A549 (cell line): Measurements from ENCODE around the gene PYGM. TPM values are rescaled to one million over a fixed set of nuclear protein-coding genes. Genes with fewer than 3 reads are reported as not detected.

Source experiments
- ATAC-seq, 2 experiments: fragments of 200-7000 bp in 1 of 2; fragments of >200 bp in 1 of 2; cut with Nextera tagmentation in 1 of 2; cut with Tn5 transposase in 1 of 2; 3 replicates each; pipeline versions ENCODE4 v1.8.0 to v1.9.1; 2018 to 2020; ENCODE audit warnings: mild to moderate bottlenecking in 1 of 2, moderate library complexity in 1 of 2
- CTCF ChIA-PET: fragments of 300-600 bp; sonication (Branson Sonifier 250); formaldehyde crosslinking; extraction: SDS; loops from one replicate; lab custom pipeline; 2021; ENCODE audit warnings: antibody characterized with exemption, inconsistent platforms; lab: Yijun Ruan, JAX
- POLR2A ChIA-PET: fragments of 350-600 bp; formaldehyde crosslinking; extraction: SDS; loops from one replicate; lab custom pipeline; 2021; ENCODE audit warnings: antibody characterized with exemption, inconsistent platforms; lab: Yijun Ruan, JAX
- DNase-seq, 2 experiments: peaks; one replicate each; pipeline versions ENCODE4 v3.0.0 to v3.0.0-alpha.2; 2011 to 2016; ENCODE audit warnings: low read depth in 1 of 2, low spot score in 1 of 2
- FAIRE-seq: peaks from 2 replicates; lab custom pipeline; 2011; peaks lifted over from hg19 to GRCh38; lab: Jason Lieb, UNC
- H3K27ac ChIP-seq, 2 experiments: fragments of >200 bp; sonication (Bioruptor Twin); formaldehyde crosslinking; 3 replicates each; pipeline ENCODE4 v1.5.1; 2016 to 2017
- H3K4me1 ChIP-seq: fragments of >200 bp; sonication (Bioruptor Twin); formaldehyde crosslinking; 3 replicates; pipeline ENCODE4 v1.6.1; 2016
- H3K4me2 ChIP-seq: fragments of >200 bp; sonication (Bioruptor Twin); formaldehyde crosslinking; 3 replicates; pipeline ENCODE4 v1.6.1; 2016
- H3K4me3 ChIP-seq: fragments of >200 bp; sonication (Bioruptor Twin); formaldehyde crosslinking; 3 replicates; pipeline ENCODE4 v1.5.1; 2016
- H3K9me3 ChIP-seq: fragments of >200 bp; sonication (Bioruptor Twin); formaldehyde crosslinking; 3 replicates; pipeline ENCODE4 v1.6.1; 2016
- CBX8 ChIP-seq: fragments of 200-600 bp; sonication (generic); IDR thresholded peaks from 2 replicates; pipeline ENCODE4 v1.6.1; 2016
- CHD4 ChIP-seq: fragments of 200-600 bp; sonication (generic); IDR thresholded peaks from 2 replicates; pipeline ENCODE4 v1.6.1; 2016; ENCODE audit warnings: antibody characterized with exemption, mild to moderate bottlenecking, borderline replicate concordance
- EHF ChIP-seq: fragments of 250-450 bp; sonication (Bioruptor Pico); IDR thresholded peaks from 2 replicates; pipeline ENCODE4 v1.5.0; 2020; ENCODE audit warnings: mild to moderate bottlenecking
- ELK1 ChIP-seq: fragments of 150-350 bp; IDR thresholded peaks from 2 replicates; pipeline ENCODE4 v1.6.1; 2014; ENCODE audit warnings: low read depth, mild to moderate bottlenecking, low read length
- EP300 ChIP-seq, 2 experiments: fragments of >200 bp; sonication (Bioruptor Twin); formaldehyde crosslinking; IDR thresholded peaks; 2 replicates in 1 of 2; 3 replicates in 1 of 2; pipeline ENCODE4 v1.6.1; 2016 to 2017
- GATA3 ChIP-seq: IDR thresholded peaks from 2 replicates; pipeline ENCODE4 v1.6.1; 2012; ENCODE audit warnings: borderline replicate concordance
- JUN ChIP-seq, 2 experiments: fragments of >200 bp; sonication (Bioruptor Twin); formaldehyde crosslinking; IDR thresholded peaks; 2 replicates in 1 of 2; 3 replicates in 1 of 2; pipeline ENCODE4 v1.6.1; 2016 to 2017
- KDM1A ChIP-seq: fragments of 200-600 bp; sonication (generic); IDR thresholded peaks from 2 replicates; pipeline ENCODE4 v1.6.1; 2016; ENCODE audit warnings: low read depth, mild to moderate bottlenecking
- KDM5A ChIP-seq: fragments of 200-600 bp; sonication (generic); IDR thresholded peaks from 2 replicates; pipeline ENCODE4 v1.6.1; 2016; ENCODE audit warnings: antibody characterized with exemption, mild to moderate bottlenecking
- MAX ChIP-seq: IDR thresholded peaks from 2 replicates; pipeline ENCODE4 v1.6.1; 2012
- MAZ ChIP-seq: fragments of 150-350 bp; IDR thresholded peaks from 2 replicates; pipeline ENCODE4 v1.6.1; 2014; ENCODE audit warnings: antibody characterized with exemption, low read depth, low read length, borderline replicate concordance
- NFE2L2 ChIP-seq: fragments of 150-350 bp; conservative IDR thresholded peaks from 2 replicates; pipeline ENCODE4 v1.6.1; 2014; ENCODE audit warnings: low read length
- NPAS2 ChIP-seq: fragments of 250-450 bp; sonication (Bioruptor Pico); IDR thresholded peaks from 2 replicates; pipeline ENCODE4 v1.8.0; 2022; ENCODE audit warnings: mild to moderate bottlenecking, moderate library complexity, borderline replicate concordance
- NR3C1 ChIP-seq: fragments of >200 bp; sonication (Bioruptor Twin); formaldehyde crosslinking; IDR thresholded peaks from 3 replicates; pipeline ENCODE4 v1.6.1; 2017
- POLR2A ChIP-seq: IDR thresholded peaks from 2 replicates; pipeline ENCODE4 v1.6.1; 2012; ENCODE audit warnings: mild to moderate bottlenecking, low read length
- POLR2AphosphoS2 ChIP-seq: conservative IDR thresholded peaks from 2 replicates; pipeline ENCODE4 v1.6.1; 2012; ENCODE audit warnings: low read length, improper control_type of control experiment, inconsistent platforms
- RAD21 ChIP-seq, 2 experiments: fragments of >200 bp in 1 of 2; sonication (Bioruptor Twin) in 1 of 2; formaldehyde crosslinking in 1 of 2; IDR thresholded peaks in 1 of 2; conservative IDR thresholded peaks in 1 of 2; 2 replicates in 1 of 2; 3 replicates in 1 of 2; pipeline ENCODE4 v1.6.1; 2012 to 2018; ENCODE audit warnings: inconsistent platforms in 1 of 2
- RCOR1 ChIP-seq: fragments of 150-350 bp; IDR thresholded peaks from 2 replicates; pipeline ENCODE4 v1.6.1; 2014; ENCODE audit warnings: antibody characterized with exemption, low read length, low read depth
- SMC3 ChIP-seq: fragments of >200 bp; sonication (Bioruptor Twin); formaldehyde crosslinking; IDR thresholded peaks from 3 replicates; pipeline ENCODE4 v1.6.1; 2018; ENCODE audit warnings: inconsistent platforms
- SREBF2 ChIP-seq: fragments of 450-650 bp; IDR thresholded peaks from 2 replicates; pipeline ENCODE4 v1.6.1; 2014; ENCODE audit warnings: mild to moderate bottlenecking, moderate library complexity
- USF2 ChIP-seq: fragments of 450-650 bp; IDR thresholded peaks from 2 replicates; pipeline ENCODE4 v1.6.1; 2014; ENCODE audit warnings: antibody characterized with exemption
- ZC3H11A ChIP-seq: fragments of 450-650 bp; IDR thresholded peaks from 2 replicates; pipeline ENCODE4 v1.6.1; 2014; ENCODE audit warnings: antibody characterized with exemption, mild to moderate bottlenecking
- ZFP36 ChIP-seq: fragments of 450-650 bp; IDR thresholded peaks from 2 replicates; pipeline ENCODE4 v1.6.1; 2014; ENCODE audit warnings: borderline replicate concordance; ENCODE audit not compliant: partially characterized antibody
- WGBS: methylation state at CpG from one replicate; pipeline ENCODE4 v1.1.6; 2017; ENCODE audit errors: missing lambda C conversion rate; 5-methylcytosine and 5-hydroxymethylcytosine counted together
- polyA plus RNA-seq, 4 experiments: library from polyadenylated mRNA; depleted of rRNA in 3 of 4; stranded (reverse); fragments of >200 nt; fragmentation: RNase III in 1 of 4; extraction: RNeasy Plus Mini Kit Qiagen cat#74134 plus additional on column Dnase treatment in 1 of 4; gene quantifications; 2 replicates in 3 of 4; 3 replicates in 1 of 4; pipeline ENCODE4 v1.2.3, GENCODE V29; 2011 to 2017
- TF ChIP-seq, protein P1 (sequence below): fragments of >200 bp; sonication (Bioruptor Twin); formaldehyde crosslinking; IDR thresholded peaks from 3 replicates; pipeline ENCODE4 v1.5.1; 2016
- TF ChIP-seq, protein P2 (sequence below): fragments of >200 bp; sonication (Bioruptor Twin); formaldehyde crosslinking; IDR thresholded peaks from 2 replicates; pipeline ENCODE4 v1.6.1; 2016
- TF ChIP-seq, protein P3 (sequence below): fragments of >200 bp; sonication (Bioruptor Twin); formaldehyde crosslinking; IDR thresholded peaks from 3 replicates; pipeline ENCODE4 v1.6.1; 2016

Gene PYGM
- polyA plus RNA-seq, 2 of the 4 experiments (the other 2 are of a cell fraction): 0.22 to 0.23 TPM

GRCh38 chr11:64803158-64803845, 43.5 kb upstream of the PYGM start, which contains the start of gene MAP4K2:
TSS of gene MAP4K2 (minus strand) at chr11:64803214. CDS start at chr11:64803149, 65 bp downstream.
- ChIA-PET POLR2A (no interaction called here), CTCF (interaction anchor here (0.7 to 7.8 kb wide), 13 partner anchors 9 to 354 kb away, joined by 3 to 79 read pairs (median 3); partner anchors contain the start of gene SAC3D1)
- DNase-seq: peak; percentile 77 to 85
- FAIRE-seq: no peak
- peak within 1 kb of the TSS; percentile 73 for H3K4me2 ChIP-seq
- TF ChIP-seq NPAS2 (no peak), USF2 (no peak), SMC3 (0 out of 3 replicates have a peak, but pooled peaks have one; percentile 21), RAD21 (conservative IDR thresholded peaks at IDR 0.05 in 1 of 2, IDR thresholded peaks at IDR 0.05 in 1 of 2) (0 out of 5 replicates have a peak, but pooled peaks of 1 of the 2 experiments have one; percentile 19), SREBF2 (no peak), ZFP36 (no peak), JUN (IDR thresholded peaks at IDR 0.05) (peak; percentile 62 to 74; a peak in 3 of 5 replicates)
- TF ChIP-seq, protein P1, sequence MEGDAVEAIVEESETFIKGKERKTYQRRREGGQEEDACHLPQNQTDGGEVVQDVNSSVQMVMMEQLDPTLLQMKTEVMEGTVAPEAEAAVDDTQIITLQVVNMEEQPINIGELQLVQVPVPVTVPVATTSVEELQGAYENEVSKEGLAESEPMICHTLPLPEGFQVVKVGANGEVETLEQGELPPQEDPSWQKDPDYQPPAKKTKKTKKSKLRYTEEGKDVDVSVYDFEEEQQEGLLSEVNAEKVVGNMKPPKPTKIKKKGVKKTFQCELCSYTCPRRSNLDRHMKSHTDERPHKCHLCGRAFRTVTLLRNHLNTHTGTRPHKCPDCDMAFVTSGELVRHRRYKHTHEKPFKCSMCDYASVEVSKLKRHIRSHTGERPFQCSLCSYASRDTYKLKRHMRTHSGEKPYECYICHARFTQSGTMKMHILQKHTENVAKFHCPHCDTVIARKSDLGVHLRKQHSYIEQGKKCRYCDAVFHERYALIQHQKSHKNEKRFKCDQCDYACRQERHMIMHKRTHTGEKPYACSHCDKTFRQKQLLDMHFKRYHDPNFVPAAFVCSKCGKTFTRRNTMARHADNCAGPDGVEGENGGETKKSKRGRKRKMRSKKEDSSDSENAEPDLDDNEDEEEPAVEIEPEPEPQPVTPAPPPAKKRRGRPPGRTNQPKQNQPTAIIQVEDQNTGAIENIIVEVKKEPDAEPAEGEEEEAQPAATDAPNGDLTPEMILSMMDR: peak; percentile 34; the same call in 2 of the 3 replicates
- TF ChIP-seq, protein P2, sequence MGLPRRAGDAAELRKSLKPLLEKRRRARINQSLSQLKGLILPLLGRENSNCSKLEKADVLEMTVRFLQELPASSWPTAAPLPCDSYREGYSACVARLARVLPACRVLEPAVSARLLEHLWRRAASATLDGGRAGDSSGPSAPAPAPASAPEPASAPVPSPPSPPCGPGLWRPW: no peak
- H3K27ac ChIP-seq: peak within 1 kb of the TSS; percentile 77 to 89
- H3K4me1 ChIP-seq: peaks cover 23% of the 10 kb centered on the region
- 0% methylated on average over 27 of the region's 58 CpGs for WGBS
- ATAC-seq: peak; percentile 80 to 89
- peak within 1 kb of the TSS; percentile 61 for H3K4me3 ChIP-seq
- no peaks in the 10 kb centered on the region for H3K9me3 ChIP-seq

- H3K9me3 ChIP-seq: no peaks in the 10 kb centered on the region
- CTCF ChIA-PET: interaction anchor here (0.7 to 7.8 kb wide), 9 partner anchors 9 to 238 kb away, joined by 3 to 79 read pairs (median 3); partner anchors contain the start of genes CDC42BPG and SAC3D1
- DNase-seq (no peak), FAIRE-seq (no peak), ATAC-seq (peak; percentile 4 to 39; a peak in 5 of 6 replicates)
- WGBS: 81% methylated on average over 7 of the region's 54 CpGs
- H3K27ac ChIP-seq: peak overlapping the region; percentile 77 to 89
- no peak for TF ChIP-seq ZC3H11A
- no peak for TF ChIP-seq CBX8
- TF ChIP-seq NFE2L2: no peak
- no peak for TF ChIP-seq RCOR1
- TF ChIP-seq ELK1: no peak
- TF ChIP-seq NPAS2: no peak
- TF ChIP-seq KDM5A: no peak
- no peak for TF ChIP-seq RAD21 (conservative IDR thresholded peaks at IDR 0.05 in 1 of 2, IDR thresholded peaks at IDR 0.05 in 1 of 2)
- TF ChIP-seq, protein P3, sequence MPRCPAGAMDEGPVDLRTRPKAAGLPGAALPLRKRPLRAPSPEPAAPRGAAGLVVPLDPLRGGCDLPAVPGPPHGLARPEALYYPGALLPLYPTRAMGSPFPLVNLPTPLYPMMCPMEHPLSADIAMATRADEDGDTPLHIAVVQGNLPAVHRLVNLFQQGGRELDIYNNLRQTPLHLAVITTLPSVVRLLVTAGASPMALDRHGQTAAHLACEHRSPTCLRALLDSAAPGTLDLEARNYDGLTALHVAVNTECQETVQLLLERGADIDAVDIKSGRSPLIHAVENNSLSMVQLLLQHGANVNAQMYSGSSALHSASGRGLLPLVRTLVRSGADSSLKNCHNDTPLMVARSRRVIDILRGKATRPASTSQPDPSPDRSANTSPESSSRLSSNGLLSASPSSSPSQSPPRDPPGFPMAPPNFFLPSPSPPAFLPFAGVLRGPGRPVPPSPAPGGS: no peak
- TF ChIP-seq MAX: 0 out of 2 replicates have a peak, but pooled peaks have one; percentile 5
- no peak for TF ChIP-seq EHF (CRISPR knock-in tag)
- TF ChIP-seq EP300 (IDR thresholded peaks at IDR 0.05): no peak
- no peak for TF ChIP-seq CHD4
- no peak for TF ChIP-seq POLR2AphosphoS2
- no peak for TF ChIP-seq NR3C1
- TF ChIP-seq KDM1A: peak; percentile 86; the same call in 1 of the 2 replicates
- peak; percentile 24; the same call in 1 of the 2 replicates for TF ChIP-seq POLR2A
- no peak for TF ChIP-seq GATA3
- TF ChIP-seq MAZ: no peak
- H3K4me2 ChIP-seq: peak overlapping the region; percentile 73
- peak overlapping the region; percentile 61 for H3K4me3 ChIP-seq
- H3K4me1 ChIP-seq: peaks cover 23% of the 10 kb centered on the region
- POLR2A ChIA-PET: interaction anchor here (0.7 to 2.7 kb wide), 2 partner anchors 24 to 277 kb away, joined by 9 to 11 read pairs; partner anchors contain the start of gene SF1
These were observed 42.8 kb upstream of the PYGM start for GRCh38 chr11:64802370-64803157.
